ENCODE measurements around the gene FAM237A. TPM values are rescaled to one million over a fixed set of nuclear protein-coding genes. Genes with fewer than 3 reads are reported as not detected.

Gene FAM237A
- total RNA-seq = not detected
- long read RNA-seq = 0 reads

DNA sequence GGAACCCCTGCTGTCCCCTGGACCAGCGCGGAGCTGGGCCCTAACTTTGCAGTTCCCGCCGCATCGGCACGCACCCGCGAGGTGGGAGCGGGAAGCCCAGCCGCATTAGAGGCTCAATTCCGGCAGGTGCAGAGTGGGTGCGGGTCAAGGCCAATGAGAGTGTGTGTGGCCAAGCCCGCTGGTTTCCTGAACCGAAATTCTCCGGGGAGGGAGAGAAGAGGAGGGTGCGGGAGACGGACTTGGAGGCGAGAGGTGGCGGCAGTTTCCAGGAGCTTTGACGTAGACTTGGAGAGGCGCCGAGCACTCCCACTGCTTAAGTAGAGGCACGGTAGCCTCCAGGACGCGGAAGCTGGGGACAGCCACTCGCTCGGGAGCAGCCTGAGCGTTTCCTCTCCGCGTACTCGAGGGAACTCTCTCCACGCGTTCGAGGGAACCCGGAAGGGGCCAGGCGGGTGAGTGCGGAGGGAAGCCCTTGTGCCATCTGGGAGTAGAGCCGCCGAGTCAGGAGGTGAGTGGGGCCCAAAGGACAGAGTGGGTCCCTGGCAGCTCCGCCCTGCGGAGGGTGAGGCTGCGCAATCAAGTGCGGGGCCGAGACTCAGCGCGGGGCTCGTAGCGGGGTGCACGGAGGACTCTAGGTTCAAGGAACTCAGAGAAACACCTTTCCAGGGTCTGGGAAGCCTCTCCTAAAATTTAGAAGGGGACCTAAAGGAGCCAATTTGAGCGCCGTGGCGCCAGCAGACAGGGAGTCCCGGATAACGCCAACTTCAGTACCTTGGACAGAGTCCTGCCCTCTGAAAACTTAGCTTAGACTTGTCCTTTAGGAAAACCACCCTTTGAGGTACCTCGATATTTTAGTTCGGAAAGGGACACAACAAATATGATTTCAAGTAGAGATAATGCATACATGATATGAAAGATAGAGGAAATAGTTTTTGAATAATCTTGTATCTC is at the start of gene FAM237A:
FAM237A (plus strand) TSS at position 413 of the 951 bp plus-strand sequence. CDS start 1,750 bp downstream, outside the sequence.
- ATAC-seq (ENCODE audit: poor library complexity) (no peak), DNase-seq (no peak)
- intact Hi-C loops (cut with DNase I) = no loop called here

DNA sequence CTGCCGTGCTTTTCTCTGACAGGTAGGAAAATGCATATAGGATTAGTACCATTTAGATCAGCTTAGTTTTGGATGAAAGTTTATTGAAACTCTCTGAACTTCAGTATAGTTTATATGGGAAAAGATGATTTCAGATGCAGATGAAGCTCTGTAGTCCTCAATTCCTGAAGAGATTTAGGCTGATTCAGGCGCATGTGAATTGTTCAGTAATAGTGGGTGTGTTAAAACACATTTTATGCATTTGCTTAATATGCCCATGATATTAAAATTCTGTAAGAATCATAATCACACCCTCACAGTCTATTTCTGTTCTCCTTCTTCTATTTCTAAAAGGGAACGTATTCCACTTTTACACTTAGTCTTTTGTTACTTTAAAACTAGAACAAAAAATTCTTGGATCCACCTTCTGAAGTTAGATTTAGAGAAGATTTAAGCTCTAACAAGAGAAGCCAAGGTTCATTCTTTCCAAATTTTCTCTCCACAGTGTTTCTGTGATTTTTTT is 44.5 kb upstream of the FAM237A start:
- intact Hi-C loops (cut with DNase I) = no loop called here
- ATAC-seq (ENCODE audit: poor library complexity) = no peak
- no peak for DNase-seq

DNA sequence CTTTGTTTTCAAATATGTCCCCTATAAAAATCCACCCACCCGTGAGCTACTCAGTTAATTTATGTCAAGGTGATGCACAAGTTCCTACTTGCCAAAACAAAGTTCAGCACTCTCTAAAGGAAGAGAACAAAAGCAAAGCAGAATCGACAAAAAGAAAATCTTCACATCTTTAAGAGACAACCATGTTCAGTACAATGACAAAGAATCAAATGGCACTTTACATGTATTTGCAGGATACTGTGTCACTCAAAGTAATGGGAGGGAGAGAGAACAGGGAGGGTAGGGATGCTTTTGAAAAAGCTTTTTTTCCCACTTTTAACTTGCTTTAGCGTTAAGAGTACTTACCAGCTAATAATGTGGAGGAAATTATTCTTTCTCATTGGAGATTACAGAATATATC is 39.0 kb upstream of the FAM237A start:
- no peak for ATAC-seq (ENCODE audit: poor library complexity)
- intact Hi-C loops (cut with DNase I) = no loop called here
- no peak for DNase-seq

DNA sequence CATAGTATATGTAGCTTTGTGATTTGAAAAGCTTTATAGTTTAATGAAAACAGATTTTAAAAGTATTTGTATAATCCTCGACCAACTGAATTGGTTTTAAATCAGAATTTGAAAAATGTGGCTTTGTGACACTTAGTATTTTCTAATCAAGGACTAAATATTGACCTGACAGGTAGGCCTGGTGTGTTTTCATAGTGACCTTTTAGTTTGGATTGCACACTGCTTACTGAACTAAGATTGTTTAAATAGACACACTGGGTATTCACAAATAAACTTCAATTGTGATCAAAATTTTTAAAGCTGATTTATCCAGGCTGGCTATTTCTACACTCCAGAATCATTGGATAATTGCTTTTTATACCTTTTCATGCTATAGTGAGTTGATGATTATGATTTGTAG is 31.8 kb upstream of the FAM237A start:
- ATAC-seq (ENCODE audit: poor library complexity) = no peak

DNA sequence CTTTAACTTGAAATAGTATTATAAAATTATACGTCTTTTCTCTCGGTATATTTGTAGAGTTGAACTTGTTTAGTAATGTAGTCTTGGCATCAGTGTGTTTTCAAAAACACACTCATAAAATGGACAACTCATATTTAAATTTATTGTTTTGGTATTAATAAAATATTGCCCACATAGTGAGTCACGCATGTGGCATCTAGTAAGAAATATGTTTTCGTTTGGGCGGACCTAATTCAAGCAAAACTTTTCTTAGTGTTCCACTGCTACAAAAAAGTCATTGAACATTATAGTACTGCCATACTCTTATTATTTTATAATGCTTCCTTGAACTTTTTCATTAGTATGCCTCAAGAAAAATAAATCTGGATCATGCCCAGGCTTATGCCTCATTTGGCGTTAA is 31.1 kb upstream of the FAM237A start:
- intact Hi-C loops (cut with DNase I) = no loop called here
- ATAC-seq (ENCODE audit: poor library complexity) = no peak
- no peak for DNase-seq

More for the DNA sequence above, 31.8 kb upstream of the FAM237A start:
- no peak for DNase-seq
- intact Hi-C loops (cut with DNase I) = no loop called here

DNA sequence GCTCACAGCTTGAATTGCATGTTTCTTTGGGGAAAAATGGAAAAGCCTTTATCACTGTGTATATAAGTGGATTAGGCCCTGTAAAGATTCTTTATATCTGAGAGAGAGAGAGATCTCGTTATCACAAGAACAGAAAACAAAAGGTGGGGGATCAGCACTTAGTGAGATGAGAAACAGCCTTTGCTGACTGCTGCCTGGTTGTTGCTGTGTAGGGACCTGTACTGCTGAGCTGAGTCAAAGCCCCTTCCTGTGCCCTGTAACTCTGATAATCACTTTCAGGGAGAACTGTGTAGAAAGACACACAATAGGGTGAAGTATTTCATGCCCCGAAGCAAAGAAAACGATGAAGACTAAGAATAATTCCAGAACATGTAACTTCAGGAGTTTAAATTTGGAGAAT is 30.6 kb upstream of the FAM237A start:
- DNase-seq (no peak), ATAC-seq (ENCODE audit: poor library complexity) (no peak)
- intact Hi-C loops (cut with DNase I) = no loop called here

DNA sequence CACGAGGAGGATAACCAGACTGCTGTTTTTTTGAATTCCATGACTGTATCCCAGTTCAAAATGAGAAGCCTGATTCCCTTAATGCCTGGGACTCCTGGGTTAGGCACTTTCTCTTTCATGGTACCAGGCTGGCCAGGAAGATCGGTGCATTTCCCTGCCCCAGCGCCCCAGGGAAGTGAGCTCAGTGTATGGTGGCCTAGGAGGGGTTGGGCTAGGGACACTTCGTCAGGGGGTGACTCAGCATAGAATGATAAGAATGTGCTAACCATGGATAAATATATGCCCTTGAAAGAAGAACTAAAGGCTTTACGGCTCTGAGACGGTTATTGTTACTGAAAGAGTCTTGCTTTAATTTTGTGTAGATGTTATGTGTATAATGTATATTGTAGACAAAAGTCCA is 27.5 kb upstream of the FAM237A start:
- intact Hi-C loops (cut with DNase I) = no loop called here
- DNase-seq = no peak
- peak; percentile 39 for ATAC-seq (ENCODE audit: poor library complexity)

DNA sequence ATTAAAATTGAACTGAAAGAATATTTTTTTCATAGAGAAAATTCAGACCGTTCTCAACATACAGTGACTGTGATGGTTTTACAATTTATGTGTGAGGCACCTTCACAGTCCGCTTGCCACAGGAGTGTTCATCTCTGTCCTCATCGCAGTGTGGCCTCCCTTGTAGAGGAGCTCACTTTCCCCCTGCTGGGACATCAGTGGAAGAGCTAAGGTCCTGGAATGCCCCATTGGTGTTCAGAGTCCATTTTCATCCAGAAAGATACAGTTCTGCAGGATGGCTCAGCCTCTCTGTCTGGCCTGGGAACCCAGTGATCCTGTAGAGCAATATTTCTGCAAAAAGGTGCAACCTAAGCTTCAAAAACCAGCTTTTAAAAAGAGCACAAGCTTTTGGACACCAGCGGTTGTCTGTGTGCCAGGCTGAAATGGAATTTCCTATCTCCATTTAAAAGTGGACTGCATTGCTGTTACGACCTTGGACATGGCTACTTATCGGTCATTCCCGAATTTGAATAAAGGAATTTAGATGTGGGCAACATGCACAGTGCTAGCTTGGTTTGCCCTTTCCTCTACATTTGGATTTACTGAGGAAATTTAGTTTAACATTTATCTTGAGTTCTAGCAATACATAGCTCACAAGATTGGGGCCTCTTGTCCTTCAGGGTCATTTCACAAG is 26.7 kb upstream of the FAM237A start:
- ATAC-seq (ENCODE audit: poor library complexity) (peak; percentile 78), DNase-seq (no peak)
- intact Hi-C loops (cut with DNase I) = no loop called here

DNA sequence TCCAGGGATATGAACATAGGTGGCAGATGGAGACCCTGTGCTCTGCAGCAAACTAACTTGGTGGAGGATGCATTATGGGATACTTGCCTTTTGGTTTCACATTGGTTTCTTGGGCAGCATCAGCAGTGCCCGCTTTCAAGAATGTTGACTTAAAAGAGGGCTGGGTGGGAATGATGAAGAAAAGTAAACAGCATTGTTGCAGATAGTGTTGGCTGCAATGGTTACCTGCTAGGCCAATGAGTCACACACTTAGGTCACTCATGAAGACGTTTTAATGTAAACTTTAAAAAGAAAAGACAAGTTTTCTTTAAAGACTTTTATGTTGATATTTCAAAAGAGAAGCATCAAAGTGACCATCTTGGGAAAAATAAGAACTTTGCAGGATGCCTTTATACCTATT is 26.1 kb upstream of the FAM237A start:
- intact Hi-C loops (cut with DNase I) = no loop called here
- no peak for ATAC-seq (ENCODE audit: poor library complexity)

DNA sequence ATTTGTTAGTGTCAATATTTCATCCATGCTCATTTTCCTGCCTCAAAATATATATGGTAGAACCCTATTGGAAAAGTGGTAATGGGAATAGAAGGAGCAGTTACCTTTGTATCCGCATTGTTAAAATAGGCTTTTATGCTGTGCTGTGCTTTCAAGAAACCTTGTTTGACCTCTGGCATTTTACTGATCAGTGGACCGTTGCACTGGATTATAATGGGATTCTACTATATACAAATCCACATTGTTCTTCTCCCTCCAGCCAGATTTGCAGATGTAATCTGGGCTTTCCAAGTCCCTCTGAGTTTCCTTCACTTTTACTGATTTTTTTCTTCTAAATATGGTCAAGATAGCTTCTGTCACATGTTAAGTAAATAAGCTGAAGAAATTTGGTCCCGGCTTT is 23.3 kb upstream of the FAM237A start:
- intact Hi-C loops (cut with DNase I) = no loop called here
- ATAC-seq (ENCODE audit: poor library complexity) (no peak), DNase-seq (no peak)

More for the DNA sequence above, 26.1 kb upstream of the FAM237A start:
- DNase-seq = no peak

DNA sequence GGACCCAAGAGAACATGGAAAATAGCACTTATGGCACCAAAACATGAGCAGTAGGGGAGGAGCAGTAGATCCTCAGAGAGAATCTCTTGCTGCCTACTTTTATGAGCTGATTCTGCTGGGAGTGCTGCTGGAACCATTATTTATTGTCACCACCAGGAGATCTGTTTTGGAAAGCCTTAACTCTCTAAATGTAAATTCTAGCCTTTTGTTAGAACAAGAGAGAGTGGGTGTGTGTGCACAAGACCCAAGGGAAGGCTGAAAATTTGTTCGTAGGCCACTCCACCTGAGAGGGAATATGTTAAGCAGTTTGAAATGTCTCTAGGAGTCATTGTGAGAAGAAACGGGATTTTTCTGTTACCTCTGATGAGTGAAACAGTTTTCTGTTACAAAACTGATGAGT is 16.2 kb upstream of the FAM237A start:
- ATAC-seq (ENCODE audit: poor library complexity) (no peak), DNase-seq (no peak)
- intact Hi-C loops (cut with DNase I) = no loop called here

DNA sequence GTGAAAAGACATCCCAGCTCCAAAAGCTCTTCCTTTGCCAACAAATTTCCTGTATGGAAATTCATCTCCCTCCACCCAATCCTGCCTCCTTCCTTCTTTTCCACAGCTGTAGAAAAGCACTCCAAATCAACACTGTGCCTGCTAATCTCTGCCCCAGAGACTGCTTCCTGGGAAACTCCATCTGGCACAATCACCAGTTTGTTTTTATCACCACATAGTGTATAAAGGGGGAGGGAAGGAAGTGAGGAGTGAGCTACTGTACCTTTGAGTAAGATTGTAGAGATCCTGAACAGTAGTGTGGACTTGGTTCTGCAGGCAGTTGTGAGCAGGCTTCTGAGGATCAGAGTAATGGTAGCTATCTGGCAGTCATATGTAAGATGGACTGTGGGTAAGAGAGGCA is 14.7 kb upstream of the FAM237A start:
- intact Hi-C loops (cut with DNase I) = no loop called here
- ATAC-seq (ENCODE audit: poor library complexity) = no peak
- no peak for DNase-seq

DNA sequence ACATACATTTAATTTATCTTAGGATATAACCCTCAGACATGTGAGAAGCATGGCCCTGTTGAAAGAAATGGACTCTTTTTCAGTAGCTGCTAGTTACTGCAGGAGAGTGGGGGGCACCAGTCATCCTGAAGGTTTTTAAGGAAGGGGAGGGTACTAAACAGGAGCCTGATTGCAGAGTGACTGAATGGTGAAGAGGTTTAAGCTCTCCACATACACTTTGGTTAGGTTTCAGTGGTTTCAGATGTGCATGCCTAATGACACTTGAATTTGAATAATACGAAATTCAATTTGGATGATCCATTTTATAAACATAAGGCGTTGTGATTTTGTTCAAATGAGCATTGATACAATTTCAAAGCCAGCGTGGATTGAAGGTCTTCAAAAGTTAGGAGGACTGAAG is 10.9 kb upstream of the FAM237A start:
- ATAC-seq (ENCODE audit: poor library complexity) (no peak), DNase-seq (no peak)
- intact Hi-C loops (cut with DNase I) = no loop called here

DNA sequence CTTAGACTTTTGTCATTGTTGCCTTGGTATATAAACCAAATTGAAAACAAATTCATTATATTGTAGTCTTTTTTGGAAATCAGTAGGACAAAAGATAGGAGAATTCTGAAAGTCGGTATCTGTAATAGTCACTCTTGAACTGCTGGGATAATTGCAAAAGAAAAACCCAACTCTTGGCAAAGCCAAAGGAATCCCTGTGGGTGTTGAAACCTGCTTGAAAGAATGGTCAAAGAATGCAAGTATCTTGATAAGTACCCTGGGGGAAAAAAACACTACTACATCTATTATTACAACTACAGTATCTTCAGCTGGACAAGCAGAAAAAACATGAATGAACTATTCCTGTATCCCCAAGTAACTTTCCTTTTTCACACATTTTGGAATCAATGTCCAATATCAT is 7.3 kb upstream of the FAM237A start:
- DNase-seq (no peak), ATAC-seq (ENCODE audit: poor library complexity) (no peak)
- intact Hi-C loops (cut with DNase I) = no loop called here

DNA sequence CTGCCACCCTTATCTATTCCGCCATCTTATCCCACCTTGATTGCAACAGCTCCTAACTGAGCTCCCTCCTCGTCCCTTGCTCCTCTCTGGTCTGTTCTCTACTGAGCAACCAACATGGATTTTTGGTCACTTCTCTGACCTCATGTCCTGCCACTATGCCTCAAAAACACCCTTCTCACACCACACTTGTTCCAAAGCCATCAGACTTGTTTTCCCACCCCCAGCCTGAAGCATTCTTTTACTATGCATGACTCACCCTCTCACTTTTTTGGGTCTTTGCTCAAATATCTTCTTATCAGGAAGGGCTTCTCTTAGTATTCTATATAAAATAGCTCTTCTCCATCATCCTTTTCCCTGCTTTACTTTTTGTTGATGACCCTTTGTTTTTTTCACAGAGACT is 2.7 kb upstream of the FAM237A start:
- DNase-seq = no peak
- no peak for ATAC-seq (ENCODE audit: poor library complexity)
- intact Hi-C loops (cut with DNase I) = no loop called here

DNA sequence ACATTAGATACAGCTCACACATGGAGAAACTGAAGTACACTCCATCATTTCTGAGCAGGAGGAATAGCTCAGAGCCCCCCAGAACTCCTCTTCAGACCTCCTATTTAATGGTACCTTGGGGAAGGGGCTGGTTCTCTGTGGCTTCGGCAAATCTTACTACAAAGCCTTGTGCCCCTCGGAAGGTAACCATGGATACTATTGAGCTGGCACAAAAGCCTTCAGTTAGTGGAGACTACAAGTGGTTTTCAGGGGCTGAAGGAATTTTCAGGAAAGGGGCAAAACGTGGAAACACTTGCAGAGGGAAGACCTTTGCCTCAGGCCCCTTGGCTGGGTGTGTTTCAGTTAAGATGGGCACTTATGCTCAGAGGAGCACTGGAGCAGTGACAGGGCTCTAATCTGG is 1.1 kb upstream of the FAM237A start:
- no peak for DNase-seq
- no peak for ATAC-seq (ENCODE audit: poor library complexity)
- intact Hi-C loops (cut with DNase I) = no loop called here

DNA sequence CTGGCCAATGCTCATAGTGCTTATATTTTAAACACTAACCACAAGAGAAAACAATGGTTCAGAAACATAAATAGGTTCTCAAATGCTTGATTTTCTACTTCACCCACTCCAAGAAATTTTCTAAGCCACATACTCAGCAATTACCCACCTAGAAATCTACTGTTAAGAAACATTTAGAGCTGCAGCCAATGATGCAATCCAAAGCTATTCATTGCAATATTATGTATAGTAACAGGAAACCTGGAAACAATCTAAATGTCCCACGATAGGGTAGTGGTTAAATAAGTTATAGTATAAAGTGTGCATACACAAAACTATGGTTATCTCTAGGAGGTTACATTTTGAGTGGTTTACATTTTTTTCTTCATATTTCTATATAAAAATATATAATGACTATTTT is 5.7 kb downstream of the FAM237A start:
- intact Hi-C loops (cut with DNase I) = no loop called here

DNA sequence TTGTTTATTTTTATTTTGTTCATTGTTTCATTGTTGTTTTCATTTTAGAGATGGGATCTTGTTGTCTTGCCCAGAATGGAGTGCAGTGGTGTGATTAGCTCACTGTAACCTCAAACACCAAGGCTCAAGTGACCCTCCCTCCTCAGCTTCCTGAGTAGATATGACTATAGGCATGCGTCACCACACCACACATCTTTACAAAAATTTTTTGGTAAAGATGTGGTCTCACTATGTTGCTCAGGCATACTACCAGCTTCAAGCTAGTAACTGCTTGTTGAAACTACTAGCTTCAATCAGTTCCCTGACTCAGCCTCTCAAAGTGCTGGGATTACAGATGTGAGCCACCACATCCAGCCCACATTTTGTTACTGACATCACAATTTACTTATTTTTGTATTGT is 14.8 kb downstream of the FAM237A start:
- intact Hi-C loops (cut with DNase I) = no loop called here
- DNase-seq (no peak), ATAC-seq (ENCODE audit: poor library complexity) (no peak)

More for the DNA sequence above, 5.7 kb downstream of the FAM237A start:
- DNase-seq (no peak), ATAC-seq (ENCODE audit: poor library complexity) (no peak)

DNA sequence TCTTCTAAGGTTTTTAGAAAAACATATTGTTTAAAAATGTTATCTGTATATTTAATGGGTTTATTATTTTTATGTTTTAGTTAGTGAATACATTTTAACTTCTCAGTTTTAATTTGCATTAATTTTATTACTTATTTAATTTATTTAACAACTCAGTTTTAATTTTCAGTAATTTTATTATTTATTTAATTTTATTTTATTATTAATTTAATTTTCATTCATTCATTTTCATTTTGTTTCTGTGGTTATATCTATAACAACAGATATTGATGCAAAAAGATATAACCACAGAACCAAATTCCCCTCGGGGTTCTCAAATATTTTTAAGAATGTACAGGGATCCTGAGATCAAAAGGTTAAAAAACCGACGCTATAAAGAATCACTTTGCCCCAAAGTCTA is 23.0 kb downstream of the FAM237A start:
- intact Hi-C loops (cut with DNase I) = no loop called here
- DNase-seq = no peak
- no peak for ATAC-seq (ENCODE audit: poor library complexity)

Measured in Right ventricle myocardium superior (tissue), 1 donor.